ENCODE results near the gene HNRNPH1. TPM values are rescaled to one million over a fixed set of nuclear protein-coding genes. Genes with fewer than 3 reads are reported as not detected.

The HNRNPH1 gene
- total RNA-seq, 1 donor from 2014 or later = 964 TPM

Other genes starting within 250 kb of the HNRNPH1 start
- gene RUFY1, start 73.1 kb downstream of the HNRNPH1 start, total RNA-seq = 38.8 and 40.6 TPM in 2 replicates
- gene CBY3, start 57.4 kb upstream of the HNRNPH1 start, total RNA-seq = 0.45 and 0.63 TPM in 2 replicates
- gene CANX, start 75.3 kb upstream of the HNRNPH1 start, total RNA-seq = 514 and 546 TPM in 2 replicates
- 34.6 and 37.3 TPM in 2 replicates for gene MAML1, start 109.2 kb upstream of the HNRNPH1 start, total RNA-seq
- gene LTC4S, start 170.3 kb upstream of the HNRNPH1 start, total RNA-seq = 0.88 and 1.6 TPM in 2 replicates
- 126 and 134 TPM in 2 replicates for gene MGAT4B, start 183.2 kb upstream of the HNRNPH1 start, total RNA-seq
- gene SQSTM1, start 197.2 kb upstream of the HNRNPH1 start, total RNA-seq = 177 and 183 TPM in 2 replicates
- gene MRNIP, start 235.1 kb upstream of the HNRNPH1 start, total RNA-seq = 27.6 and 27.8 TPM in 2 replicates